WI38 (cell line): Measurements from ENCODE around the gene LY86.

Experiments
- H3K4me3 ChIP-seq: 2 replicates; pipeline ENCODE4 v1.5.1; 2011; ENCODE audit warnings: low read depth, mild to moderate bottlenecking, control low read depth, low read length
- CTCF ChIP-seq: IDR thresholded peaks from 2 replicates; pipeline ENCODE4 v1.5.1; 2012; ENCODE audit warnings: low read depth, mild to moderate bottlenecking, control low read depth, low read length

LY86 gene

GRCh38 chr6:6564154-6564553 lies 24.4 kb upstream of the LY86 start:
- TF ChIP-seq CTCF = no peak
- no peak overlapping the region for H3K4me3 ChIP-seq

- no peak overlapping the region for H3K4me3 ChIP-seq
- no peak for TF ChIP-seq CTCF
Measured at GRCh38 chr6:6565069-6565468, 23.5 kb upstream of the LY86 start.

GRCh38 chr6:6565488-6565887 lies 23.0 kb upstream of the LY86 start:
- no peak overlapping the region for H3K4me3 ChIP-seq
- no peak for TF ChIP-seq CTCF

GRCh38 chr6:6566766-6567165 lies 21.8 kb upstream of the LY86 start:
- no peak for TF ChIP-seq CTCF

GRCh38 chr6:6569096-6569810 lies 19.3 kb upstream of the LY86 start:
- no peak overlapping the region for H3K4me3 ChIP-seq
- TF ChIP-seq CTCF = no peak

More at GRCh38 chr6:6566766-6567165, 21.8 kb upstream of the LY86 start:
- no peak overlapping the region for H3K4me3 ChIP-seq

GRCh38 chr6:6569811-6570164 lies 18.7 kb upstream of the LY86 start:
- TF ChIP-seq CTCF = no peak

GRCh38 chr6:6570929-6571671 lies 17.4 kb upstream of the LY86 start:
- TF ChIP-seq CTCF = no peak
- H3K4me3 ChIP-seq = no peak overlapping the region

More at GRCh38 chr6:6569811-6570164, 18.7 kb upstream of the LY86 start:
- no peak overlapping the region for H3K4me3 ChIP-seq
